Measurements from ENCODE around the gene PXDN. TPM values are rescaled to one million over a fixed set of nuclear protein-coding genes. Genes with fewer than 3 reads are reported as not detected.

The PXDN gene
- polyA plus RNA-seq, 4 donors: 154 to 191 (median 170) TPM

DNA sequence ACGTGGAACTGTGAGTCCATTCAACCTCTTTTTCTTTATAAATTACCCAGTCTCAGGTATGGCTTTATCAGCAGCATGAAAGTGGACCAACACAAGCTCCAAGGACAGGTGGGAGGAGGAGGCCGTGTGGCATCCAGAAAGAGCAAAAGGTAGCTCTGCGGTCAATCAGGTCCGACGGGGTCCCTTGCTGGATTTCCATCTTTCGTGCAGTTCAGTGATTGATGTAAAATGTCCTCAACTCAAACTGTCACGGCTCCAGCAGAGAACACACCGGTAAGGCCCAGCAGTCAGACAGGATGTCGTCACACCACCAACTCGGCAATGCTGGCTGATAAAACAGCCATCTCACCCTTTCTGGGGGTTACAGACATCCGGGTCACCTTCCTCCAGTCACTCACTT lies 123.3 kb downstream of the PXDN start:
- DNase-seq (ENCODE audit: low read depth in 4 of 4, low spot score in 2 of 4): no peak

- DNase-seq (ENCODE audit: low read depth in 4 of 4, low spot score in 2 of 4): no peak
Observed at GRCh38 chr2:1620081-1620480, 124.2 kb downstream of the PXDN start.

GRCh38 chr2:1619556-1619955 lies 124.8 kb downstream of the PXDN start:
- DNase-seq (ENCODE audit: low read depth in 4 of 4, low spot score in 2 of 4): no peak

- no peak for DNase-seq (ENCODE audit: low read depth in 4 of 4, low spot score in 2 of 4)
Observed at GRCh38 chr2:1618974-1619373, 125.3 kb downstream of the PXDN start.

DNA sequence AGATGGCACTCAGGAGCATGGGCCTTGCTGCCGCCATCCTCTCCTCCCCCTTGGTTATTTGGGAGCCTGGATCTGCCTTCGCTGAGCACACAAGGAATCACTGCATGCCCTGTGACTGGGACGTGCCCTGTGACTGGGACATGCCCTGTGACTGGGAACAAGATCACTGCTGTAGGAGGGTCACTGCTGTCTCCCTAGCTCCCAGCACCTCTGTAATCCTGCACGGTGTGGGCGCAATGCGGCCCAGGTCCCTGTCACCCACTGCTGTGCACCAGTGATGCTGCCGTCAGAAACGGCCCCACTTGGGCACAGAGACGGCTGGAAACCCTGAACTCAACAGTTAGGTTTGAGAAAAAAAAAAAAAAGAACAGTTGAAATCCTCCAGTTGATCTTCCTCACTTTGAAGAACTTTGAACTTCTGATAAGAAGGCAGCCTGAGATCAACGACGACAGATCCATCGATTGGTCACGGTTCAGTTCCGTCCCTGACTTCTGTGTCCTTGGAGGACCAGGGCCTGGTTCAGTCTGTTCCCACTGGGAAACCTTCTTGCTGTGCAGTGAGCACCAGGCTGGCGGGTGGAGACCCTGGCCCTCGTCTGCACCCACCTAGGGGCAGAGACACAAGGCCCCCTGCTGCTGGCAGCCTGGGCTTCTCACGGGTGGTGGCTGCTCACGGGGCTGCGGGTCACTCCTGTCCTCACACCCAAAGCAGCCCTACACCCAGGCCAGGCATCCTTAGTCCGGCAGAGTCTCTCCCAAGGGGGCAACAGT lies 125.9 kb downstream of the PXDN start:
- DNase-seq (ENCODE audit: low read depth in 4 of 4, low spot score in 2 of 4): no peak

DNA sequence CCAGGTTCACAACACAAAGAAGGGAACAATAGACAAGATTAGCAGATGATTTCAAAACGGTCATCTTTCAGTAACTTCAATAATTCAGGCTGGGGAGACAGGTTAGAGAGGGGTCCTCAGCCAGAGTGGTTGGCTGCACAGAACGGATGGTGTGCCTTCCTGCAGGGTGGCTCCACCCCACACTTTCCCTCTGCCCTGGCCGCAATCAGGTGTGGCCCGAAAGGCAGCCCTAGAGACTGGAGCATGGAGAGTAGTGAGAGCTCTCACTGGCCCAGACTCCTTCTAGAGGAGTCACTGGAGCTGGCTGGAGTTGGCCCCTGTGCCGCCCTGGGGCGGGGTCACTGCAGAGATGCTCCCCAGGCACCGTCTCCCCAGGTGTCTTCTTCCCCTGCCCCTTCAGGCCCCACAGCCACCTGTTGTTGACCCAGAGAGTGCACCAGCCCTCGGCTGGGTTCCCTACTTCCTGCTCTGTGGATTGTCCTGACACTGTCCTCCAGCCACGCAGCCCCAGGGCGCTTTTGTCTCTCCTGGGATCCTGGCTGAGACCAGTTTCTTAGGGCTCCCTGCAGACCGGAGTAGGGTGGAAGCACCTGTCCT lies 126.8 kb downstream of the PXDN start:
- no peak for DNase-seq (ENCODE audit: low read depth in 4 of 4, low spot score in 2 of 4)

GRCh38 chr2:1614564-1614963 lies 129.8 kb downstream of the PXDN start:
- no peak for DNase-seq (ENCODE audit: low read depth in 4 of 4, low spot score in 2 of 4)

DNA sequence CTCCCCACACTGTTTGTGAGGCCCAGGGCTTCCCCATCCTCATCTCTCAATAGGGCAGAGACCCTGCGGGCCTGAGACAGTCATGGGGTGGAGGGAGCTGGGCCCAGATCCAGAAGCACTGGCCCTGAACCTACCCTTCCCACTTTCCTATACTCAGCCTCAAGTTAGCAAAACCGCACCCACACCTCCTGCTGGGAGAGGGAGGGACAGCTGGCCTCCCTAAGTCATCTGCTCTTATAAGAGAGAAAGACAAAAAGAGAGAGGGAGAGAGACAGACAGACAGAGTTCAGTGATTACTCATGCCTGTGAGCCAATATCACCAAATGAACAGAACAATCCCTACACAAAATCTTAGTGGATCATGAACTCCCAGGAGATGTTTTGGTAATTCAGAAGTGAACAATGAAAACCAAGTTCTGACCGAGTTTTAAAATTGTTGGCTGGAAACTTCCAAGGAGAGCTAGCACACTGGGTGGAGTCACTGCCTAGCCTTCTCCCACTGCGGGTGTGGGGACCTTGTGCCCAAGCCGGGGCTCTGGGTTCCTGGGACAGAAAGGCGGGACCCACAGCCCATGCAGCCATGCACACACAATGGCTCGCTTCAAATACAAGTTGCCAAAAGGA lies 130.5 kb downstream of the PXDN start:
- DNase-seq (ENCODE audit: low read depth in 4 of 4, low spot score in 2 of 4): no peak

DNA sequence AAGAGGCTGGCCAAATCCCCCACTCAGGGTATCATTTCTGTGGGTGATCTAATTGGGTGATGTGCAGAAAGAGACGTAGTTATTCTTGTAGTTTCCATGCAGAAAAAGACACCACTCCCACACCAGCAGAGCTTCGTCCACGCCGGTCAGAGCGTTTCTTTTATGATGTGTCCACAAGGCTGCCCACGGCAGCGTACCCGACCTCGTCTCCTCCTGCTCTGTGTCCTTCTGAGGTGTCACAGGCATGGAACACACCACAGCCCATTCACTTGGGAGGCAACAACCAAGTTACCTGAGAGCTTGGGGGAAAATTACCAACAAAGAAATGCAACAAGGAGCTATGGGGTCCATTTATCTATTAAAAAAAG lies 131.3 kb downstream of the PXDN start:
- no peak for DNase-seq (ENCODE audit: low read depth in 4 of 4, low spot score in 2 of 4)

GRCh38 chr2:1612391-1613077 lies 131.8 kb downstream of the PXDN start:
- DNase-seq (ENCODE audit: low read depth in 4 of 4, low spot score in 2 of 4): no peak

DNA sequence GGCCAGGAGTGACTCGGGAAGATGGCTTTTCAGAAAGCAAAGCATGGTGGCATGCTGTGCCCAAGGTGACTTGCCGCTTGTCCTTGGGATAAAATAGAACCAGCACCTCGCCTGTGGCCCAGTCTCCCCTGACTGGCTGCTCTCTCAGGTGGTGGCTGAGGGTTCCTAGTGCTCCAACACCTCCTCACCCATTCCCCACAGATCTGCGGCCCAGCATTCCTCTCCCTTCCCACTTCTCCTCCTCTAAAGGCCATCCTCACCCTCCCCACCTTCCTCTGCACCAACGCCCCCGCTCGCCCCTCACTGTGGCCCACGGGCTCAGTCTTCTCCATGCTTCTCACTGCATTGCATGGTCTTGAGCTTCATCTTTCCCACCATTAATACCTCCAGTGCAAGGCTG lies 132.4 kb downstream of the PXDN start:
- no peak for DNase-seq (ENCODE audit: low read depth in 4 of 4, low spot score in 2 of 4)

- no peak for DNase-seq (ENCODE audit: low read depth in 4 of 4, low spot score in 2 of 4)
Observed at GRCh38 chr2:1610096-1610485, 134.2 kb downstream of the PXDN start.

DNA sequence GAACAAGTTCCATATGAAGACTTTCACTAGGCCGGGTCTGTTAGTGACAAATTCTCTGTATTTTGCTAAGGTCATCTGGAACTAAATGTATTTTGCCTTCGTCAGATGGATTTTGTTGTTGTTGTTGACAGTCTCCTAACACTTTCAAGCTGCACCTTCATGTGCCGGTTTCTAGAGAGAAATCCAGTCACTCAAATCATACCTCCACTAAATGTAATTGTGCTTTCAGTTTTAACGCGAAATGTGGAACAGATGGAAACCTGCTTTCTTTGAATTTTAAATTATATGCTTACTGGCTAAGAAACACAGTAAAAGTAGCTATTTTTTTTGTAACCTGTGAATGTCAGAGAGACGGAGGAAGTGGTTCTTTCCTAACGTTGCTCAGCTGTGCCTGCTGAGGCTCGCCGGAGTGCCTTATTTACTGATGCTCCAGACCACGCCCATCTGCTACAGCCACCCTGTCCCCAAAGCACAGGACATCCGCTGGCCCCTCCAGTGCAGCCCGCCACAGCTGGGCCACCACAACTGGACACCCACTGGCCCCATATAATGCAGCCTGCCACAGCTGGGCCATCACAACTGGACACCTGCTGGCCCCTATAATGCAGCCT lies 134.7 kb downstream of the PXDN start:
- DNase-seq (ENCODE audit: low read depth in 4 of 4, low spot score in 2 of 4): no peak

- DNase-seq (ENCODE audit: low read depth in 4 of 4, low spot score in 2 of 4): no peak
Observed at GRCh38 chr2:1609040-1609439, 135.3 kb downstream of the PXDN start.

- DNase-seq (ENCODE audit: low read depth in 4 of 4, low spot score in 2 of 4): no peak
Observed at GRCh38 chr2:1607971-1608688, 136.2 kb downstream of the PXDN start.

- no peak for DNase-seq (ENCODE audit: low read depth in 4 of 4, low spot score in 2 of 4)
Observed at GRCh38 chr2:1607236-1607920, 136.9 kb downstream of the PXDN start.

GRCh38 chr2:1606421-1607235 lies 137.7 kb downstream of the PXDN start:
- DNase-seq (ENCODE audit: low read depth in 4 of 4, low spot score in 2 of 4): no peak

GRCh38 chr2:1606046-1606400 lies 138.3 kb downstream of the PXDN start:
- no peak for DNase-seq (ENCODE audit: low read depth in 4 of 4, low spot score in 2 of 4)

Measured in left renal cortex interstitium (tissue), 4 donors.